ENCODE results near the gene HTR4. TPM values are rescaled to one million over a fixed set of nuclear protein-coding genes. Genes with fewer than 3 reads are reported as not detected.
A peak's percentile ranks its signal among the peaks of the same experiment; 100 is the strongest.
"Not testable (repeated sequence)": the region's sequence is repeated elsewhere in the genome, so short reads cannot be mapped to it uniquely, and the experiment has no call there.

Gene HTR4
- total RNA-seq, 2 donors from 2014 or later = not detected

GRCh38 chr5:148483750-148484149, 170.6 kb downstream of the HTR4 start:
- Mint-ChIP-seq H3K36me3 (no peaks in the 10 kb centered on the region), H3K27ac (no peak overlapping the region), H3K9me3 (no peaks in the 10 kb centered on the region)
- ATAC-seq (no peak), DNase-seq (ENCODE audit: low spot score in 2 of 2) (no peak)

DNA sequence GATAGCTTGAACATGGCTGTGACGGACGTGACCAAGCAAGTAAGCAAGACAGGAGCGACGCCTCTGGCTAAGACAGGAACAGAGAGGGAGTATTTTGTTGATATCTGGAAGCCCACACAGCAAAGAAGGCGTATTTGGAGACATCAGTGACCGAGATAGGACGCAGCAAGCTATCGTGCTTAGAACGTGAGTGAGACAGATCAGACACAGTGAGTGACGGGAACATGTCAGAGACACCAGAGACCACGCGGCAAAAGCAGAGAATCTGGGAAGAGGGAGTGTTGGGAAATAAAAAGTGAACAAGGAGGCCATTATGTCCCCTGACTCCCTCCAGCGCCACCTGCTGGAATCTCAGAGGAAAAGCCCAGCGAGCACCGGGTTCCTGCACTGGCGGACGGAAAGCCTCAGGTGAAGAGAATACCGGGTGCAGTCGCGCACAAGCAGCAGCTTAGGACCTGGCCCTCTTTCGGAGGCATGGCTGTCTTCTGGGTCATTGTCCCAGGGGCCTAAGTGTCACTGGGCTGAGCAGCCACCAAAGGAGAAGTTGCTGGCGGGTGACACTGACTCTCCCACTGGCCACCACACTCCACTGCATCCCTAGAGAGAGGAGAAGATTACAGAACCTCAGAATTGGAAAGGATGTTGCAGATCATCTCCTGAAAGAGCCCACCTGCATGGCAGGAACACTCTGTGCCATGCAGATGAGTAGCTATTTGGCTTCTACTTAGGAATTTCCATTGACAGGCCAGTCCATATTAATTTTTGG, 171.4 kb downstream of the HTR4 start:
- H3K9me3 Mint-ChIP-seq = no peaks in the 10 kb centered on the region
- ATAC-seq (peak; percentile 74 to 83), DNase-seq (ENCODE audit: low spot score in 2 of 2) (peak; percentile 58 to 75)
- no peak overlapping the region for H3K27ac Mint-ChIP-seq
- H3K36me3 Mint-ChIP-seq = no peaks in the 10 kb centered on the region

DNA sequence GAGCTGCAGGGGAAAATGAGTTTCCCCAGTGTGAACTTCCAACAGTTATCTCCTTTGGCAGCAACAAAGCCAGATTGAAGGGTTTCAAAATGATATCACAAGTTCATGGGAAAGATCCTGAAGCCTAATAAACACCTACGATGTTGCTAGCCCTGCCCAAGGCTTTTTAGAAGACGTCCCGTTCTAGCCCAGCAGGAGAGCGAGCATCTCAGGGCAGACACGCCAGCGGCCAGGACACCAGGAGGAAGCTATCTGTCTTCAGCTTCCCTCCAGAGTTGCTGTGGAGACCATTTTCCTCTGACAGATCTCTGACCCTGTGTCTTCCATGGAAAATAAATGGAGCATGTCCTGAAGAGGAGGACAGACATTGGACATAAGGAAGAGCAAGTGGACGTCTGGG, 172.1 kb downstream of the HTR4 start:
- H3K9me3 Mint-ChIP-seq = no peaks in the 10 kb centered on the region
- no peak overlapping the region for H3K27ac Mint-ChIP-seq
- H3K36me3 Mint-ChIP-seq = no peaks in the 10 kb centered on the region
- no peak for DNase-seq (ENCODE audit: low spot score in 2 of 2)
- no peak for ATAC-seq

GRCh38 chr5:148477429-148477828, 176.9 kb downstream of the HTR4 start:
- Mint-ChIP-seq H3K36me3 (no peaks in the 10 kb centered on the region), H3K27ac (no peak overlapping the region), H3K9me3 (no peaks in the 10 kb centered on the region)
- no peak for ATAC-seq
- no peak for DNase-seq (ENCODE audit: low spot score in 2 of 2)

- DNase-seq (ENCODE audit: low spot score in 2 of 2) = no peak
- no peak for ATAC-seq
- H3K9me3 Mint-ChIP-seq = no peaks in the 10 kb centered on the region
- H3K27ac Mint-ChIP-seq = no peak overlapping the region
- H3K36me3 Mint-ChIP-seq = no peaks in the 10 kb centered on the region
Observed at GRCh38 chr5:148476302-148476701, 178.0 kb downstream of the HTR4 start.

DNA sequence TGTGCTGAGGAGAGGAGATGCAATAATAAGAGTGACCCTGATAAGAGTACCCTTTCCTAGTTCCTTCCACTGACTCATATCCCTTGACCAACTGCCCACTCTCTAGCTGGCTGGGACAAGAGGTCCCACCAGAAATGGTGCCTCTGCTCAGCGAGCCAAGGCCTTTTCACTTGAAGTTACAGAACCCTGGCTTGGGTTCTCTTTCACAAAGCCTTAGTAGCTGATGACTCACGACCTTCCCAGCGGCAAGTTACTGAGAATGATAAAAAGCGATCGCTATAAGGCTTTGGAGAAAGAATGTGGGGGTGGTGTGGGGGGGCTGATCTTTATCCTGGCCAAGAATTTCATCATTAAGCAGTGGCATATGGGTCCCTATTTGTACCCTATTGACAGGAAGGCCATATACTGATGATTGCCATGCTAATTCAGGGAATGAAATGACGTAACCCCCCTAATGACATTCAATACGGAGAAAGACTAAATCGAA, 180.3 kb downstream of the HTR4 start:
- Mint-ChIP-seq H3K36me3 (no peaks in the 10 kb centered on the region), H3K27ac (no peak overlapping the region), H3K9me3 (no peaks in the 10 kb centered on the region)
- DNase-seq (ENCODE audit: low spot score in 2 of 2) (no peak), ATAC-seq (no peak)

DNA sequence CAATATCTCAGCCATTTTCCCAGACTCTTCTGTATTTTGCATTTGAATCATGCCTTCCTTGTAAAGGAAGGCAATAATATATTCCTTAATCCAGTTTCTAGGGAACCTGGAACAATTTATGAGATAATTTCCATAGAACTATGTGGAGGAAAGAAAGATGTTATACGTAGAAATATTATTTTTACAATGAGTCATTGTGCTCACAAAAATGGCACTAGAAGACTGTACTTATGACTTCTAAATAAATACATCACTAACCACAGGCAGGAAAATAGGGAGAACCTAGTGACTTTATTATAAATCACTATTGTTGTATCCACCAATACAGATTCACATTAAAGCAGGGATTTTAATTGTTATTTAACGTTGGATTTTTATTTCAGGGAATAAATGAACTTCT, 182.9 kb downstream of the HTR4 start:
- no peaks in the 10 kb centered on the region for H3K36me3 Mint-ChIP-seq
- no peak overlapping the region for H3K27ac Mint-ChIP-seq
- ATAC-seq = no peak
- H3K9me3 Mint-ChIP-seq = no peaks in the 10 kb centered on the region
- DNase-seq (ENCODE audit: low spot score in 2 of 2) = no peak

DNA sequence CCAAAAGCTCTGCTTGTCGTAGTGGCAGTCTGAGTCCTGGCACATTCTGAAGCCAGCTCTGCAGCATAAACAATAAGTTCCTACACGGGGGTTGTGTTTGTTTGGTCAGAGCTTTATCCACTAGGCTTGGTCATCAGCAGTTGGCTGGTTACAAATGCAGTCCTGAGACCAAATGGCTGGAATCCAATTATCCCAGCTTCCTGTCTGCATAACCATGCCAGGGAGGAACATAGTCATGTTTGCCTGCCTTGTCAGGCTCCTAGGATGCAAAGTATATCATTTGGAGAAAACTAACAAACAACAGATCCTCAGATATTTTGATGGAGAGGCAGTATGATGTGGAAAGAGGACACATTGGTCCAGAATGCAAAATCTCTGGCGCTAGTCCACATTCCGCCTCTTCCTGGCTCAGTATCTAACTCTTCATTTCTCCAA, 184.8 kb downstream of the HTR4 start:
- Mint-ChIP-seq H3K27ac (no peak overlapping the region), H3K36me3 (no peaks in the 10 kb centered on the region), H3K9me3 (no peaks in the 10 kb centered on the region)
- ATAC-seq = no peak
- DNase-seq (ENCODE audit: low spot score in 2 of 2) = no peak

GRCh38 chr5:148468746-148469145, 185.6 kb downstream of the HTR4 start:
- DNase-seq (ENCODE audit: low spot score in 2 of 2); H3K9me3 Mint-ChIP-seq; H3K27ac Mint-ChIP-seq; H3K36me3 Mint-ChIP-seq; ATAC-seq: not testable (repeated sequence)

GRCh38 chr5:148467958-148468357, 186.4 kb downstream of the HTR4 start:
- H3K36me3 Mint-ChIP-seq = no peaks in the 10 kb centered on the region
- H3K27ac Mint-ChIP-seq = no peak overlapping the region
- no peaks in the 10 kb centered on the region for H3K9me3 Mint-ChIP-seq
- DNase-seq (ENCODE audit: low spot score in 2 of 2) (no peak), ATAC-seq (no peak)

- Mint-ChIP-seq H3K36me3 (no peaks in the 10 kb centered on the region), H3K27ac (no peak overlapping the region), H3K9me3 (no peaks in the 10 kb centered on the region)
- ATAC-seq (no peak), DNase-seq (ENCODE audit: low spot score in 2 of 2) (no peak)
Observed at GRCh38 chr5:148466236-148466580, 188.1 kb downstream of the HTR4 start.

GRCh38 chr5:148465381-148466235, 188.7 kb downstream of the HTR4 start:
- no peak for DNase-seq (ENCODE audit: low spot score in 2 of 2)
- H3K27ac Mint-ChIP-seq = no peak overlapping the region
- no peak for ATAC-seq
- H3K36me3 Mint-ChIP-seq = no peaks in the 10 kb centered on the region
- H3K9me3 Mint-ChIP-seq = no peaks in the 10 kb centered on the region

DNA sequence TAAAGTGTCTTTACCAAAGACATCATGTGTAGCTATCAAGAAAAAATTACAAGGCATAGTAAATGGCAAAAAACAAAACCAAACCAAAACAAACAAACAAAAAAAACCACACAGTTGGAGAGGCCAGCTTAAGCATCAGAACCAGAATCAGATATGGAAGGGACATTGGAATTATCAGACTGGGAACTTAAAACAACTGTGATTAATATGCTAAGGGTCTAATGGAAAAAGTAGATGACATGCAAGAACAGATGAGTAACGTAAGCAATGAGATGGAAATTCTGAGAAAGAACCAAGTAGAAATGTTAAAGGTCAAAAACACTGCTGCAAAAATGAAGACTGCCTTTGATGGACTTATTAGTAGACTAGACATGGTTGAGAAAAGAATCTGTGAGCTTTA, 194.7 kb downstream of the HTR4 start:
- no peak for DNase-seq (ENCODE audit: low spot score in 2 of 2)
- no peaks in the 10 kb centered on the region for H3K9me3 Mint-ChIP-seq
- no peak overlapping the region for H3K27ac Mint-ChIP-seq
- no peaks in the 10 kb centered on the region for H3K36me3 Mint-ChIP-seq
- no peak for ATAC-seq

- H3K27ac Mint-ChIP-seq = no peak overlapping the region
- no peak for DNase-seq (ENCODE audit: low spot score in 2 of 2)
- ATAC-seq = peak; percentile 66 to 73
- H3K9me3 Mint-ChIP-seq = no peaks in the 10 kb centered on the region
- no peaks in the 10 kb centered on the region for H3K36me3 Mint-ChIP-seq
Observed at GRCh38 chr5:148458036-148458888, 196.1 kb downstream of the HTR4 start.

GRCh38 chr5:148457183-148457620, 197.1 kb downstream of the HTR4 start:
- no peak for DNase-seq (ENCODE audit: low spot score in 2 of 2)
- peak; percentile 44 to 63 for ATAC-seq
- Mint-ChIP-seq H3K27ac (no peak overlapping the region), H3K9me3 (no peaks in the 10 kb centered on the region), H3K36me3 (no peaks in the 10 kb centered on the region)

GRCh38 chr5:148455185-148455584, 199.1 kb downstream of the HTR4 start:
- DNase-seq (ENCODE audit: low spot score in 2 of 2) = no peak
- ATAC-seq = no peak
- Mint-ChIP-seq H3K27ac (no peak overlapping the region), H3K36me3 (no peaks in the 10 kb centered on the region), H3K9me3 (no peaks in the 10 kb centered on the region)

DNA sequence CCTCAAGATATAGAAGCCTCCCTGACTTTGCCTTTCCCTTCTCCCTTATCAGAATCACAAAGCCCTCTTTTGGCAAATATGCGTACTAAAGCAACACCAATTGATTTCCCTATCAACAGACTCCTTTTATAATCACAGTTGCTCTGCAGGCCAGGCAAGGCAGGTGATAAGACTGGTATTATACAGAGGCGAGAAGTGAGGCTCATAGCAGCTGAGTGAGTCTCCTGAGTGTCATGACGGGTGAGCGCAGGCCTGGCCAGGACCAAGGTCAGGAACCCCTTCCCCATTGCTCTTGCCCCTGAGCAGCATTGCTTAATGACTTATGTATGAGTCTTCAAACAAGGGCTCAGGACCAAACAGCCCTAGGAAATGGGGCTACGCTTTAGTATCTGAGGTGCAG, 199.8 kb downstream of the HTR4 start:
- no peak for ATAC-seq
- H3K9me3 Mint-ChIP-seq = no peaks in the 10 kb centered on the region
- no peaks in the 10 kb centered on the region for H3K36me3 Mint-ChIP-seq
- H3K27ac Mint-ChIP-seq = no peak overlapping the region
- no peak for DNase-seq (ENCODE audit: low spot score in 2 of 2)
